GM23248 (cell line): Measurements from ENCODE around the gene PHEX.

ENCODE experiments used
- EZH2 ChIP-seq: fragments of 200-600 bp; sonication (generic); IDR thresholded peaks from 2 replicates; pipeline ENCODE4 v1.6.1; 2018; ENCODE audit warnings: antibody characterized with exemption, mild to moderate bottlenecking; ENCODE audit not compliant: insufficient read depth, poor library complexity, severe bottlenecking
- EZH2phosphoT487 ChIP-seq: fragments of 200-600 bp; sonication (generic); IDR thresholded peaks from 2 replicates; pipeline ENCODE4 v1.6.1; 2018; ENCODE audit warnings: antibody characterized with exemption, moderate library complexity, mild to moderate bottlenecking, low read depth; ENCODE audit not compliant: insufficient read depth

- TF ChIP-seq EZH2 (no peak), EZH2phosphoT487 (no peak)
Measured at GRCh38 chrX:22024577-22024976, 7.5 kb upstream of the PHEX start.
